ENCODE data around the gene TBXT.
"Not testable (repeated sequence)": the region's sequence is repeated elsewhere in the genome, so short reads cannot be mapped to it uniquely, and the experiment has no call there.

The TBXT gene, protein sequence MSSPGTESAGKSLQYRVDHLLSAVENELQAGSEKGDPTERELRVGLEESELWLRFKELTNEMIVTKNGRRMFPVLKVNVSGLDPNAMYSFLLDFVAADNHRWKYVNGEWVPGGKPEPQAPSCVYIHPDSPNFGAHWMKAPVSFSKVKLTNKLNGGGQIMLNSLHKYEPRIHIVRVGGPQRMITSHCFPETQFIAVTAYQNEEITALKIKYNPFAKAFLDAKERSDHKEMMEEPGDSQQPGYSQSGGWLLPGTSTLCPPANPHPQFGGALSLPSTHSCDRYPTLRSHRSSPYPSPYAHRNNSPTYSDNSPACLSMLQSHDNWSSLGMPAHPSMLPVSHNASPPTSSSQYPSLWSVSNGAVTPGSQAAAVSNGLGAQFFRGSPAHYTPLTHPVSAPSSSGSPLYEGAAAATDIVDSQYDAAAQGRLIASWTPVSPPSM

DNA sequence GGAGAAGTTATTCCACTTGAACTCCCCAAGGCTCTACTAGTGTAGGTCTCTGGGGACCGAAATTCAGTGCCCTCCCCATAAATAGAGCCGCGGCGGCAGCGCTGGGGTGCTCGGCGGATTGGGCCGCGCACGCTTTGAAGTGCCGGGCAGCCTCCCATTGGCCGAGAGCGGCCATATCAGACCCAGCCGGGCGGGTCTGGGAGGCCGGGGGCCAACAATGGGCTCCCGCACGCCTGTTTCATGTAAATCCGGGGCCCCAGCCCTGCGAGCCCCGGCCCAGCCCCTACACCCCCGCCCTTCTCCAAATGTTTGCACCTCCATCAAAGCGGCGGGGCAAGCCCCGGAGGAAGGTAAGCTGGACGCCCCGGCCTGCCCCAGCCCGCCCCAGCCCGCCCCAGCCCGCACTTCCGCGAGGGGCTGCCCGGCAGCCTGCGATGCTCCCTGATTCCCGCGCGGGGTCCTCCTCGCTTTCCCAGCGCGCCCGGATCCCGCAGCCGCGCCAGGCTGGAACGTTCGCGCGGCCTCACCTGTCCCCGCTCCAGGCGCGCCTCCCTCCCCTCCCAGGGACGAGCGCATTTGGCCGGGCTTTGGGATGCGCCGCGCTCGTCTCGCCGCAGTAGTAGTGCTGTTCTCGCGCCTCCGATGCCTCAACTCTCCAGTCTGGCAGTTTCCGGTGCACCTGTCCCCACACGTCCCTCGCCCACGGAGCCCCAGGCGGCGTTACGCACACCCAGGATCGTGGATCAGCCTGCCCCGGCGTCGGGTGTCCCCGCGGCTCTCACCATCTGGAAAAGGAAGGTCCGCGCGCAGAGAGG lies at the start of gene TBXT:
TSS of gene TBXT (minus strand) at position 51 of the 815 bp plus-strand sequence. CDS start 260 bp downstream, outside the sequence.
- DNase-seq (ENCODE audit: low spot score), result peak; percentile 70

DNA sequence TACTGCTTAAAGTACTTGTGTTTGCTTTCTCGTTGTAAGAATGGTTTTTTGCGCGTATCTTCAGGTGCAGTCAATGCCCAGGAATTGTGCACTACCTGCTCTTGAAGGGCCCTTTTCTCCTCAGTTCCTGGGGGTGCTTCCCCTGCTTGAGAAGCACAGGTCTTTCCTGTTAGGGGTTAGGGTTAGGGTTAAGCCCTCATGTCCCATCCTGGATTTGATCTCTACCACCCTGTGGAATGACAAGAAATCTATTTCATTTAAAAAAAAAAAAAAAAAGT lies 39.6 kb upstream of the TBXT start:
- DNase-seq (ENCODE audit: low spot score), result no peak

DNA sequence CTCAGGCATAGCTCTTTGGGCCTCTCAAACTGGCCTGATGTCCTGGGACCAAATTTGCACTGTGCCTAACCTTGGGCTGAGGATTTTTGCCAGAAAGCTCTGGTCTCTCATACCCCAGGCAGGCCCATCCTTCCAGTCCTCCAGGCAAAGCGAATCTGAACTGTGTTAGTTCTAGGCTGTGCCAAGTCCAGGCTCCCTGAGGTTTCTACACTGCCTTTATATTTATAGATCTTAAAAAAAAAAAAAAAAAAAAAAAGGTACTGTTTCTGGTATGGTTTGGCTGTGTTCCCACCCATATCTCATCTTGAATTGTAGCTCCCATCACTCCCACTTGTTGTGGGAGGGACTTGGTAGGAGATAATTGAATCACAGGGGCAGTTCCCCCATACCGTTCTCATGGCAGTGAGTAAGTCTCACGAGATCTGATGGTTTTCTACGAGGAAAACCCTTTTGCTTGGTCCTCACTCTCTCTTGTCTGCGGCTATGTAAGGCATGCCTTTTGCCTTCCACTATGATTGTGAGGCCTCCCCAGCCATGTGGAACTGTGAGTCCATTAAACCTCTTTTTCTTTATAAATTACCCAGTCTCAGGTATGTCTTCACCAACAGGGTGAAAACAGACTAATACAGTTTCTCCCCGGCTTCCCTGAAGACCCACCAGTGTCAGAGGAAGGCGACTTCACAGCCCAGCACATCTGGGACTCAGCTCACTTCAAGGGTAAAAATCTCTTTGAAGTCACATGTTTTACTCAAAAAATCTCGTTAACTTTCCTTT lies 39.0 kb upstream of the TBXT start:
- DNase-seq (ENCODE audit: low spot score), result no peak

DNA sequence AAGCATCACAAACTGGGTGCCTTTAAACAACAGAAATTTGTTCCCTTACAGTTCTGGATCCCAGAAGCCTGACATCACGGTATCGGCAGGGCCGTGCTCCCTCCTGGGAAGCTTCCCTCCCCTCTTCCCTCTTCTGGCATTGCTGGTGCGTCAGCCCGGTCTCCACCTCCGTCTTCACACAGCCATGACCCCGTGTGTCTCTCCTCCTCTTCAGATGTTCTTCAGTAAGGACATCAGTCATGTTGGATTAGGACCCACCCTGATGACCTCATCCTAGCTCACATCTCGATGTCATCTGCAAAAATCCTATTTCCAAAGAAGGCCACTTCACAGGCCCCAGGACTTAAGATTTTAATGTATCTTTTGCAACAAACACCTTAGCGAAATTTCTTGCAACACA lies 38.4 kb upstream of the TBXT start:
- DNase-seq (ENCODE audit: low spot score), result no peak

DNA sequence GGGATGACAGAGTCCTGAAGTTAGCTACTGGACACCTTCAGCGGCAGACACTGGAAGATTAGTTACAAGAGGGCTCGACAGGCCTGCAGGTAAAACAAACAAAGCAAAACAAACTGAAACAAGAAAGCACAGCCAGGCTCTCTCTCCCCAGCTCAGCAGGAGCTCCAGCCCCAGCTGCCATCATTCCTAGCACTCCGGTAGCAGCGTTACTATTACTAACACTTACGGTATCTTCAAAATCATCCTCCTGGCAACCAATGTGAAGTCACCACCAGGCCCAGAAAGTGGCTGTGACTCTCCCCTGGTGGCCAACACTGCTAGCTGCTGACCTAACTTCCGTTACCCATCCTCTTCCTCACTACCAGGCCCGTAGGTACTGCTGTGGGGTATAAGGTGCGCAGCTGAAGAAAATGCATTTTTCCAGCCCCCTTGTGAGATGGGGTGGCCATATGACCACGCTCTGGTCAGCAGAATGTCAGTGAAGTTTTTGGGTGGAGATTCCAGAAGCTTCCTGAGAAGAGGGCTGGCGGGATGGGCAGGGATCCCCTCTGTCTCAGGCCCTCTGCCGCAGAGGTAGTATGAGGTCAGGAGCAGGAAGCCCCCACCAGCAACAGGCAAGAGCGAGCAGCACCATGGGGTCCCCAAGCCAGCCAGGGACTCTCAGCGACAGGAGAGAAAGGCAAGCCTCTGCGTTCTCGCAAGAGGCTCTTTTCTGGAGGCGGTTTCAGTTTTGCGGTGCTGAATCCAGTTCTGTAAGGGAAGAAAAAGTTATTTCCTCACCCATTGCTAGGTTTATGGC lies 37.4 kb upstream of the TBXT start:
- DNase-seq (ENCODE audit: low spot score), result no peak

DNA sequence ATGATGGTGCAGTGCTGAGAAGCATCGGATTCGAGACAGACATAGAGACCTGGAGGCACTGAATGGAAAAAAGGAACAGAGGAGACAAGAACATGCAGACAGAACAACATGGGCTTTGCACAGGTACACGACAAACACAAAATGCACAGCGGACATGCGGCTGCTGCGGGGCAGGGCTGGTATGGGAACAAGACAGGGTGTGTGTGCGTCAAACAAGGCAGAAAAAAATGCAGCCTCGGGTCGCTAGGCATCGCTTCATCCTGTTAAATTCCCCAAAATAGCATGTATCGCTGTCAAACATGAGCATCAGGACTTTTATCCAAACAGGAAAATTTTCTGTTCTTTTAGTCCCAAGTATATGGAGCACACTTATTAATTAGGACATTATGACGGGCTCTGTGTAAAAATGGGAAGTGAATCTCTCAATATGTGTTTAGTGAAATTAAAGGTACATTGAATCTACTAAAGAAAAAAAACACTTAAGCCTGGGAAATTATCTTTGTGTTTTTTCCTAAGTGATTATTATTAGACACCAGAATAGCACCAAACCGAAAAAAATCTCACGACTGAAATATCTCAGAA lies 36.1 kb upstream of the TBXT start:
- no peak for DNase-seq (ENCODE audit: low spot score)

DNA sequence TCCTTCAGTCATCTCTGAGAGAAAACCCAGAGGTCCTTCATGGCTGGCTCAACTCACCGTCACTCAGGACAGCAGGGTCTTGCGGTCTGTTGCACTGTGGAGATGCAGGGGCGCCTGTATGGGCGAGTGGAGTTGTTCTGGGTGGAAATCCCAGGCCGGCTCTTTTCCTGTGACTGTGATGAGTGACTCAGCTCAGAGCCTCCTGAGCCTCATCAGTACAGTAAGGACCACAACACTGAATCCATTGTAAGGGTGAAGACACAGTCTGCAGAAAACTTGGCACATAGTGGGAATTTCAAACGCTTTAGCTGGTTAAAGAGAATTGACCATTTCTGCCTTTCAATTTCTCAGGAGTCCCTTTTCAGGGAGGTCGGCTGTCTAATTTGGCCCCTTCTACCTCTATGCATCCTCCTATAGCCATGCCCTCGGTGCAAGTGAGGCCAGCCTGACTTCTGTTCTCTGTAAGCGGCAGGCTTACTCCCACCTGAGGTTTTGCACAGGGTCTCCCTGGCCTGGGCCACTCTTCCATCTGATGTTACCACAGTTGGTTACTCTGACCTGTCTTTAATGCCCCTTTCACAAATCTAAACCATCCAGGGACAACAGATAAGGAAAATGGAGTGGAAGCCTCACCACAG lies 35.5 kb upstream of the TBXT start:
- DNase-seq (ENCODE audit: low spot score), result no peak

DNA sequence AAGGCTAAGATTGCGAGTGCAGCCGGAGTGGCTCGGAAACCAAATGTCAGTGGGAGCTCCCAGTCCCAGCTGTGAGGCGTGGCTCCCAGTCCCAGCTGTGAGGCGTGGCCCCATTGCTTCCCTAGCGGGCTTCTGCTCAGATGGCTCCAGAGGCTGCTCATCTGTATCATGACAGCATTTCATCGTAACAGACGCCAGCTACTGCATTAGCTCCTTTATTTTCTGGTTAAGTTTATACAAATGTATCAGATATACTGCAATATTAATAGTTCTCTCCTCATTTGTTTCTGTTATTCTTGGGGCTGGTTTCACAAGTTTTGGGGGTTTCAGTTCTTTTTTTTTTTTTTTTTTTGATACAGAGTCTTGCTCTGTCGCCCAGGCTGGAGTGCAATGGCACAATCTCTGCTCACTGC lies 34.7 kb upstream of the TBXT start:
- no peak for DNase-seq (ENCODE audit: low spot score)

DNA sequence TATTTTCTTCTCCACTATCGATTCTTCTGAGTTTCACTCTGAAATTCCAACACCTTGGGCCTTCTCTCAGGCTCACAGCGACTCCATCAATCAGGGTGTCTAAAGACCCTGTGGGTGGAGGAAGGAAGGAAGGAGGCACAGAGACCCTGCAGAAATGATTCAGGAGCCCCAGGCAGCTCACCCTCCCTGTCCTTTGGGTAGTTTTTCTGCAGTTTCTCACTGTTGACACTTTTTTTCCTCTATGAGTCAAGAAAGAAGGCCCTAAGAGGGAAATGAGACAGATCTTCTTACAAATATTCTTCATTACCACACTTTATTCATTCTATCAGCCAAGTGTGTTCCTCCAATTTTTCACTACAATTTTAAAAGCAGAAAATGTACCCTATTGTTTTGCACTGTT lies 34.2 kb upstream of the TBXT start:
- no peak for DNase-seq (ENCODE audit: low spot score)

DNA sequence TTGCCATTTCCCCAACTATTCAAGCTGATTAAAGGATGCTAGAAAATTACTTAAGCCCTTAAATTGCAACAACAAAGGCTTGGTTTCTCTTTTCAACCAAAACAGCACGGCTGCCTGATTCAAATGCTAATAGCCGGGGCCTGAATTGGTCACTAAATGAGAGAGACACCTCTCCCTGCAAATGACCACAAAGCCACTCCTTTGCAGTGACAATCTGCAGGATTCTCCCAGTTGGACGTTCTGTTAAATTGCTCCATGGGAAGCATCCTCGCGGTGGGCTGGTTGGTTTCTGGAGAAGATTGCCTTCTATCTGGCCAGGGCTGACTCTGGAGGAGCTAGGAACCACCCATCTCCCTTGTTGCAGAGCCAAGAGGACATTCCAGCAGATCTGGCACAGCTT lies 29.7 kb upstream of the TBXT start:
- no peak for DNase-seq (ENCODE audit: low spot score)

DNA sequence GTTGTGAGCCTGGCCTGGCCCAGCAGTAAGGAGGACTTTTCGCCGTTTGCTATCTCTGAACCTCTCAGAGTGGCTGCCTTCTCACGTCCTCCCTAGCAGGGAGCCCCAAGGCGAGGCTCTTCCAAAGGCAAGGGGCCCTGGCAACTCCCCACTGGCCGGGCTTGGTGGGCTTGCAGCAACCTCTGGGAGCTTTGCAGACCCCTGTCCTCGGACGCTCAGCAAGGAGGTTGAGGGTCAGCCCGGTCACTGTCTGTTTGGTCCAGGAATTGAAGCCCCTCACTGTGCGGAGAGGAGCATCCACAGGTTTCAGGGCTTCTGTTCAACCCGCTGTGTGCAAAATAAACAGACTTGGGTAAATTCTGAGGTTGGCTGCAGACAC lies 28.2 kb upstream of the TBXT start:
- DNase-seq (ENCODE audit: low spot score), result no peak

DNA sequence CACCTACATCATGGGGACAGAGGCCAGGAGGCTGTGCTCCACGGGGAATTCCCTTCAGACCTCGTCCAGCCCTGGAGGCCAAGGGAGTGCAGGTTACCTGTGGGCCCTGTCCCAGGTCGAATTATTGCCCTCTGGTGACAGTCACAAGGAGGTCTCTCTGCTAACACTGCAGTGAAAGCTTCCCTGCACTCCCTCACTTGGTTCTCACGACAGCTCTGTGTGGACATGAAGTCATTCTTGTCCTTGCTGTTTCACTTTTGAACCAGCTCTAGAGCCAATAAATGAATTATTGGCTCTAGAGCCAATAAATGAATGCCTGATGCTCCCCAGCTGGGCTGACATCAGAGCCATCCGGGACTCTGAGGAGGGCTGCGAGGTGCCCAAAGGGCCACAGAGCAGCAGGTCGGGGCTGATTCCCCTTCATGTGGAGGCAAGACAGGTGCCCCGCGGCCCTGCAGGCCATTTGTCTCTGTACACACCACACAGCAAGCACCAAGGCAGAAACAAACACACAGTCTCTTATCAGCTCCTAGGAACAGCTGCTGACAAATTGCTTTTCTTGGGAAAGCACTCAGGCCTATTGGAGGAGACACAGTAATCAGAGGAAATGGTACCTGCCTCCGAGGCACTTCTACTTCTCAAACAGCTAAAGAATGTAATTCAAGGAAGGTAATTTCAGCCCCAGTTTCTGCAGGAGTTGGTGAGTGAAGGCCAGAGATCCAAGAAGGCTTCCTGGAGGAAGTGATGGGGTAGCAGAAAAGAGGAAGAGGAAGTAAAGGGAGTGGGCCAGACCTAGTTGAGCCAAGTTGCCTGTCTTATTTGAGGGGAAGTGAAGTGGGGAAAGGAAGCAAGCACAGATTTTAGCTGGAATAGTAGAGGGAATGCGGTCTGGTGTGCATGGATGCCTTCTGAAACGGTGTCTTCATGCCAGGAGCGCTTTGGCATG lies 27.5 kb upstream of the TBXT start:
- no peak for DNase-seq (ENCODE audit: low spot score)

DNA sequence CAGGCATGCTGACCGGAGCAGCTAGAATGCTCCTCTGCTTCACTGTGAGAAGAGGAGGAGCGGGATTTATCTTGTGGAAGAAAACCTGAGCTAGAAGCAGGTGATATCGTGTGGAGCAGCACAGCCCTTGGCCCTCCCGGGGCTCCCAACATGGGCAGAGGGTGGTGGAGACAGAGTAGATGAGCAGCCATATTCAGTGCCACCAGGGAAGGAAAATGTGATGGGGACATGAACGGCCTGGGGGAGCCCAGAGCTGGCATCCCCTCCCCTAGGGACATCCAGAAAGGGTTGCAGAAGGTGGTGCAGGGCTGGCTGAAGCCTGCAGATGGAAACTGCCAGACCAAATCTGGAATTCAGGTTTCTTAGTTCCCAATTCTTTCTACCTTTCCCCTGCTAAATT lies 24.9 kb upstream of the TBXT start:
- DNase-seq (ENCODE audit: low spot score), result no peak

DNA sequence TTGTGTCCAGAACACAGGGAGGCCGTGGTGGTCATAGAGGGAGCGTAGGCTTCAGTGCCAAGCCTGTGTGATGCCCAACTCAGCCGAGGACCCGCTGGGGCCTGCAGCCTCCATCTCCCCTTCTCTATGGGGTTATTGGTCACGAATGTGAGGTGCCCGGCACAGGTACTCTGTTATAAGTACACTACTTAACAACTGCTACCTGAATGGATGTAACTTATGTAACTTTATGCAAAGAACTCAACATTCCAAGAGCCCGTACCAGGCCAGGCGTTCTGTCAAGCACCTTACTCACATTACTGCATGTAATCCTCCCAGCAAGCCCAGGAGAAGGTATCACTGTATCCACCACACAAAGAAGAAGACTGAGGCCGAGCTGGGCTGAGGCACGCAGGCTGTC lies 24.5 kb upstream of the TBXT start:
- no peak for DNase-seq (ENCODE audit: low spot score)

DNA sequence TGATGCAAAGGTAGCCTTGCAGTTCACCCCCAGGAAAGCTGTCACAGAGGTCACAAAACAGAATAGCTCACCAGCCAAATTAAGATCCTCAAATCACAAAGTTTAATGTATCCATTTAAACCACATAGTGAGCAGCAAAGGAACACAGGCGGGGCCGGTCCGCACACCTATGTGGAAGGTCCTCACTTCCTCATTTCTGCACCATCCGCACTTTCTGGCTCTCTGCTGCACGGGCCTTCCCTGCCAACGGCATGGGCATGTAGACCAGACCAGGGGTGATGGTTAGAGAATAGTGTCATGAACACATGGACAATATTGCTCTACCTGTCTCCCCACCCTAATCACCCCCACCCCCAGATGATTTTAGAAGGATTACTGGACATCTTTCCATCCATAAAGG lies 12.1 kb upstream of the TBXT start:
- DNase-seq (ENCODE audit: low spot score), result no peak

DNA sequence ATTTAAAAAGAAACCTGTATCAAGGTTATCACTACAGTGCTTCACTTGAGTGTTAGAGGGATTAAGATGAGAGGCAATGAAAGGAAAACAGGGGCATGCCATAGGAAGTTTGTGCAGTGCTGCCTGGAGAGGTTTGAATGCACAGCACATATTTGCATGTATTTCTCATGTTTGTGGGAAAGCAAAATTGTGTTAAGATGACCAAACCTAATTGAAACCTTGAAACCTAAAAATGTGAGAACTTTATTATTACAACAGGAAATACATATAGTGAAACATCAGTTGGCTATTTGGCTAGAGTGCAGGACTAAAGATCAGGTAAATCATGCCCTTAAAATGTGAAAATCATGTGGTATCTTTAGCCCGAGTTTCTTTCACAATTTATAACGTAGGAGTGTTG lies 8.5 kb upstream of the TBXT start:
- no peak for DNase-seq (ENCODE audit: low spot score)

DNA sequence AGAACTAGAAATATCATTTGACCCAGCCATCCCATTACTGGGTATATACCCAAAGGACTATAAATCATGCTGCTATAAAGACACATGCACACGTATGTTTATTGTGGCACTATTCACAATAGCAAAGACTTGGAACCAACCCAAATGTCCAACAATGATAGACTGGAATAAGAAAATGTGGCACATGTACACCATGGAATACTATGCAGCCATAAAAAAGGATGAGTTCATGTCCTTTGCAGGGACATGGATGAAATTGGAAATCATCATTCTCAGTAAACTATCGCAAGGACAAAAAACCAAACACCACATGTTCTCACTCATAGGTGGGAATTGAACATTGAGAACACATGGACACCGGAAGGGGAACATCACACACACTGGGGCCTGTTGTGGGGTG lies 7.4 kb upstream of the TBXT start:
- DNase-seq (ENCODE audit: low spot score), result not testable (repeated sequence)

DNA sequence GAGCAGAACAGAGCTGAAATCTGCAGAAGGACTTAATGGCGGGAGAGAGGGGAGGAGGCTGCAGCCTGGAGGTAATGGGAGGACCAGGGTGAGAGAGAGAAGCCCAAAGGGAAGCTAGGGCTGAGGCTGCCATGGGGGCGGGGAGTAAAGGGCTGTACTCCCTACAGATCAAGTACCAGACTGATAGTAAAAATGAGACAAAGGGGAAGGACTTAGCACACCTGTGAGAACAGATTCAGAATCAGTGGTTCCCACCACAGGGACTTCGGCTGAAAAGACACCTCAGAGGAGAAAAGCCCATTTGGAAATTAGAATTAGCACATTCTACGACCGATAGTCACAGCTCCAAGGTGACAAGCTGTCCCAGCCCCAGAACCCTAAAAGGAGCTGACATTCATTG lies 6.4 kb upstream of the TBXT start:
- no peak for DNase-seq (ENCODE audit: low spot score)

DNA sequence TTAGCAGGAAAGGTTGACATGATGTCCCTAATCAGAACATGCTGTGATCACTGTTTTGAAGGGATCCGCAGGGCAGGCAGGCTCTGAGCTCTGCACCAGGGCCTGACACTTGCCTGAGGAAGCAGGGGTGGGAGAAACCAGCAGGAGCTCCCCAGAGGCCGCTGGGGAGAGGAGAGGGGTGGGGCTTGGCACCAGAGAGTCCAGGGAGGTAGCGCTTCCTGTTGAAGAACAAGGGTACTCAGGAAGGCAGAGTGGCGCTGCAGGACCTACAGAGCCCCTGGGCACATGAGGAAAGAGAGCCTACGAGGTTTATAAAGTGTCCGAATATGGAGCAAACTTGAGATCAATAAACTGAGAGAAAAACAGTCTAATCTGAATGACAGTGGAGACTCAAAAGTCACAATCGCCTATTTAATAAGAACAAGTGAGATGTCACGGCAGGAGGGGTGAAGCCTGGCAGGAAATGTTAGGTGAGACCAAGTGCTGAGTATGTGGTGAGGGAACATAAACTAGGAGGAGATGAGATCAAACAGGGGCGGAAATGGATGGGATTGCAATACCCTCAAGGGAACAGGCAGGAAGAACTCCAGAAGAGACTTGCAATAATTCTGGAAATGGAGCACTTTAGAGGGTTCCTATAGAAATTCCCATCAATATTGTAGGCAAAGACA lies 5.8 kb upstream of the TBXT start:
- DNase-seq (ENCODE audit: low spot score), result no peak
